IMR-90 (cell line): ENCODE data around the gene TBC1D9. TPM values are rescaled to one million over a fixed set of nuclear protein-coding genes. Genes with fewer than 3 reads are reported as not detected.

ENCODE experiments used
- ATAC-seq: fragments of 200-7000 bp; cut with Tn5 transposase; 2 replicates; pipeline ENCODE4 v1.9.1; 2020; ENCODE audit warnings: low read depth, mild to moderate bottlenecking, moderate library complexity
- BruUV-seq: library from RNA; stranded (reverse); fragments of 400-500 nt; replicated peaks from 2 replicates; lab custom pipeline; 2021; lab: Mats Ljungman, UMichigan
- CTCF ChIA-PET: fragments of 300-600 bp; formaldehyde crosslinking; extraction: SDS; loops from one replicate; lab custom pipeline; 2021; ENCODE audit warnings: antibody characterized with exemption; lab: Yijun Ruan, JAX
- POLR2A ChIA-PET: fragments of 300-600 bp; sonication (Branson Sonifier 250); formaldehyde crosslinking; loops from one replicate; lab custom pipeline; 2022; ENCODE audit warnings: antibody characterized with exemption; ENCODE audit not compliant: unreplicated experiment; lab: Charles Lee
- DNase-seq: peaks from one replicate; pipeline ENCODE4 v3.0.0; 2013
- H2AFZ ChIP-seq: replicated peaks from 2 replicates; pipeline ENCODE3; 2013; ENCODE audit warnings: low read length, mild to moderate bottlenecking; ENCODE audit not compliant: poor library complexity
- H2AK5ac ChIP-seq: 2 replicates; pipeline ENCODE4 v1.6.1; 2013; ENCODE audit warnings: low read depth, low read length, inconsistent platforms
- H2AK9ac ChIP-seq: replicated peaks from 2 replicates; pipeline ENCODE3; 2013; ENCODE audit warnings: mild to moderate bottlenecking, low read depth, low read length, moderate library complexity; ENCODE audit not compliant: poor library complexity
- H2BK120ac ChIP-seq: 2 replicates; pipeline ENCODE4 v1.6.1; 2013; ENCODE audit warnings: low read depth, low read length, inconsistent platforms
- H2BK15ac ChIP-seq: 3 replicates; pipeline ENCODE4 v1.6.1; 2013; ENCODE audit warnings: low read depth, low read length, inconsistent platforms
- H2BK20ac ChIP-seq: 2 replicates; pipeline ENCODE4 v1.6.1; 2013; ENCODE audit warnings: low read depth, mild to moderate bottlenecking, inconsistent platforms, low read length, moderate library complexity
- H2BK5ac ChIP-seq: 2 replicates; pipeline ENCODE4 v1.6.1; 2013; ENCODE audit warnings: mild to moderate bottlenecking, low read depth, low read length, inconsistent platforms; ENCODE audit not compliant: poor library complexity, severe bottlenecking
- H3K14ac ChIP-seq: replicated peaks from 2 replicates; pipeline ENCODE4 v1.6.1; 2013; ENCODE audit warnings: low read depth, low read length, inconsistent platforms
- H3K18ac ChIP-seq: 2 replicates; pipeline ENCODE4 v1.6.1; 2013; ENCODE audit warnings: low read depth, low read length, control low read depth
- H3K23ac ChIP-seq: 2 replicates; pipeline ENCODE4 v1.6.1; 2013; ENCODE audit warnings: low read depth, low read length, inconsistent platforms
- H3K27ac ChIP-seq: 2 replicates; pipeline ENCODE4 v1.5.1; 2013; ENCODE audit warnings: mild to moderate bottlenecking, control low read depth, low read length; ENCODE audit not compliant: insufficient read depth
- H3K27me3 ChIP-seq: 2 replicates; pipeline ENCODE4 v1.6.1; 2013; ENCODE audit warnings: low read length; ENCODE audit not compliant: control insufficient read depth, insufficient read depth
- H3K36me3 ChIP-seq: 2 replicates; pipeline ENCODE4 v1.6.1; 2013; ENCODE audit warnings: low read length, mixed read lengths; ENCODE audit not compliant: control insufficient read depth, insufficient read depth
- H3K4ac ChIP-seq: 2 replicates; pipeline ENCODE4 v1.6.1; 2013; ENCODE audit warnings: low read depth, low read length, inconsistent platforms
- H3K4me1 ChIP-seq: 2 replicates; pipeline ENCODE4 v1.6.1; 2013; ENCODE audit warnings: low read length, mixed read lengths; ENCODE audit not compliant: control insufficient read depth, insufficient read depth
- H3K4me2 ChIP-seq: 2 replicates; pipeline ENCODE4 v1.6.1; 2013; ENCODE audit warnings: low read depth, mild to moderate bottlenecking, control low read depth, low read length, moderate library complexity
- H3K4me3 ChIP-seq: 2 replicates; pipeline ENCODE4 v1.5.1; 2013; ENCODE audit warnings: low read depth, mild to moderate bottlenecking, control low read depth, low read length, moderate library complexity; ENCODE audit not compliant: insufficient read depth
- H3K56ac ChIP-seq: 2 replicates; pipeline ENCODE4 v1.6.1; 2013; ENCODE audit warnings: low read length, inconsistent platforms; ENCODE audit not compliant: insufficient read depth; ENCODE audit errors: extremely low read depth
- H3K79me1 ChIP-seq, 2 experiments: 2 replicates each; pipeline ENCODE4 v1.6.1; 2013; ENCODE audit warnings: low read length in 2 of 2, inconsistent platforms in 1 of 2, low read depth in 1 of 2
- H3K9ac ChIP-seq: 2 replicates; pipeline ENCODE4 v1.6.1; 2013; ENCODE audit warnings: low read depth, low read length, control low read depth
- H3K9me1 ChIP-seq: 2 replicates; pipeline ENCODE4 v1.6.1; 2013; ENCODE audit warnings: low read length, inconsistent platforms; ENCODE audit not compliant: insufficient read depth
- H3K9me3 ChIP-seq: 2 replicates; pipeline ENCODE4 v1.6.1; 2013; ENCODE audit warnings: low read length; ENCODE audit not compliant: control insufficient read depth, insufficient read depth
- H4K20me1 ChIP-seq: 2 replicates; pipeline ENCODE4 v1.6.1; 2013; ENCODE audit warnings: low read length, inconsistent platforms; ENCODE audit not compliant: insufficient read depth
- H4K5ac ChIP-seq: 2 replicates; pipeline ENCODE4 v1.6.1; 2013; ENCODE audit warnings: mild to moderate bottlenecking, low read depth, low read length, control low read depth
- H4K8ac ChIP-seq, 2 experiments: 2 replicates each; pipeline ENCODE4 v1.6.1; 2013; ENCODE audit warnings: low read depth in 2 of 2, low read length in 2 of 2, control low read depth in 1 of 2, inconsistent platforms in 1 of 2
- H4K91ac ChIP-seq: 2 replicates; pipeline ENCODE4 v1.6.1; 2013; ENCODE audit warnings: low read depth, low read length, inconsistent platforms; ENCODE audit not compliant: insufficient read depth
- MXI1 ChIP-seq: IDR thresholded peaks from 2 replicates; pipeline ENCODE4 v1.6.1; 2012; ENCODE audit warnings: low read depth, mild to moderate bottlenecking, low read length, moderate library complexity, borderline replicate concordance
- WGBS, 2 experiments: methylation state at CpG; one replicate each; pipeline versions ENCODE4 v1.1.5 to v1.1.7; 2013; ENCODE audit warnings: missing lambda C conversion rate in 2 of 2; ENCODE audit not compliant: insufficient read length in 1 of 2; ENCODE audit errors: extremely low coverage in 2 of 2; 5-methylcytosine and 5-hydroxymethylcytosine counted together
- dilution Hi-C: fragments of 300-500 bp; cut with HindIII; formaldehyde crosslinking; loops from one replicate; pipeline ENCODE4 v1.14.3; 2018; ENCODE audit warnings: low sequenced_read_pairs; ENCODE audit not compliant: unreplicated experiment
- in situ Hi-C: fragments of 300-500 bp; cut with MboI; formaldehyde crosslinking; loops from 3 replicates; pipeline ENCODE4 v1.14.3; 2019; ENCODE audit warnings: low sequenced_read_pairs, inconsistent platforms, mixed read lengths
- intact Hi-C: fragments of 100-400 bp; cut with micrococcal nuclease; formaldehyde crosslinking; loops from 2 replicates; pipeline ENCODE4 v1.10.0; 2022
- polyA plus RNA-seq, 3 experiments: library from polyadenylated mRNA; depleted of rRNA; stranded (reverse); fragments of >200 nt; gene quantifications; 2 replicates each; pipeline ENCODE4 v1.2.3, GENCODE V29; 2012; ENCODE audit warnings: low replicate concordance in 1 of 3
- total RNA-seq: library from RNA; depleted of rRNA; stranded (reverse); fragments of >200 nt; gene quantifications from 2 replicates; pipeline ENCODE4 v1.2.3, GENCODE V29; 2012

Gene TBC1D9
- total and polyA plus RNA-seq, 2 of the 4 experiments (the other 2 are of a cell fraction): 11.7 to 15.2 TPM

DNA sequence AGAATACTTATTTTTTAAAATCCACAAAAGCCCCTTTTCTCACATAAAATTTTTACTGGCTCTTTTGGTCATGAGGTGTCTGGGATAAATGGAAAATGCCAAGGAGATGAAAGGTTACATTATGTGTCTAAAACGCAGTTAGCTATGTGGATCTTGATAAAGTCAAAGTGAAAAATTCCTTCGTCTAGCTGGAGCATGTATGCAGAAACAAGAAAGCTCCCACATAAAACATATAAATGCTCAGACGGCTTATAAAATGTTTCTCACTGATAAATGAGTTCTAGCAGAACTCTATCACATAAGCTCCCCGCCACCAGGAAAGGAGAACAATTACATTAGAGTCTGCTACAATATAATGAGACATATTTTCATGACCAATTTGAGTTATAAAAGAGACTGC is 83.8 kb downstream of the TBC1D9 start:
- H2BK5ac ChIP-seq: no peak overlapping the region
- H2AFZ ChIP-seq: no peak overlapping the region
- H3K4ac ChIP-seq: no peak overlapping the region
- no peak overlapping the region for H3K4me2 ChIP-seq
- no CpG with 5 or more reads among the region's 4 CpGs for WGBS, 2 experiments
- no peak overlapping the region for H3K14ac ChIP-seq
- H3K79me1 ChIP-seq: peaks cover 0 to 6% of the 10 kb centered on the region in 2 experiments; a peak in 1 of 4 replicates
- peaks cover 10% of the 10 kb centered on the region; the same call in 1 of the 2 replicates for H3K9me1 ChIP-seq
- no TSS peak for BruUV-seq
- H2BK15ac ChIP-seq: no peak overlapping the region
- no peak overlapping the region for H3K27ac ChIP-seq
- ChIA-PET POLR2A (no interaction called here), CTCF (no interaction called here)
- in situ Hi-C loops: no loop called here
- H3K9me3 ChIP-seq: no peaks in the 10 kb centered on the region
- H3K36me3 ChIP-seq: peaks cover 10% of the 10 kb centered on the region
- H3K4me3 ChIP-seq: no peak overlapping the region
- H3K23ac ChIP-seq: no peak overlapping the region
- no peak overlapping the region for H4K5ac ChIP-seq
- no peak overlapping the region for H3K56ac ChIP-seq
- peaks cover 7% of the 10 kb centered on the region for H3K4me1 ChIP-seq
- H2AK9ac ChIP-seq: no peak overlapping the region
- intact Hi-C loops: loop anchor here (5.0 kb wide), 1 partner anchor 85 kb away; the partner anchor contains the start of gene TBC1D9
- no peak for DNase-seq
- H3K27me3 ChIP-seq: no peaks in the 10 kb centered on the region
- H3K9ac ChIP-seq: no peak overlapping the region
- no peak for ATAC-seq
- H4K20me1 ChIP-seq: no peaks in the 10 kb centered on the region; the same call in 1 of the 2 replicates
- H2AK5ac ChIP-seq: no peak overlapping the region
- H4K91ac ChIP-seq: no peak overlapping the region
- dilution Hi-C loops: no loop called here
- no peak overlapping the region for H3K18ac ChIP-seq
- no peak overlapping the region for H2BK120ac ChIP-seq
- H4K8ac ChIP-seq: no peak overlapping the region
- no peak for TF ChIP-seq MXI1
- no peak overlapping the region for H2BK20ac ChIP-seq
